Measurements from ENCODE around the gene FBXL19. TPM values are rescaled to one million over a fixed set of nuclear protein-coding genes. Genes with fewer than 3 reads are reported as not detected.
A peak's percentile ranks its signal among the peaks of the same experiment; 100 is the strongest.

FBXL19 gene
- total RNA-seq (15.6 and 19.4 TPM in 2 replicates), polyA plus RNA-seq (2.1 and 3.6 TPM in 2 replicates)

- peak; percentile 57 for DNase-seq (ENCODE audit: low spot score)
- peak within 1 kb of the TSS; percentile 26 for H2AFZ ChIP-seq
- peak within 1 kb of the TSS; percentile 71 for H3K4me3 ChIP-seq
- peaks cover 3% of the 10 kb centered on the region for H4K20me1 ChIP-seq (ENCODE audit: insufficient read depth, poor library complexity, severe bottlenecking)
- H3K4me1 ChIP-seq (ENCODE audit: insufficient read depth), result peaks cover 5% of the 10 kb centered on the region
- TF ChIP-seq CTCF (IDR thresholded peaks at IDR 0.05; ENCODE audit: poor library complexity) (no peak), EZH2 (IDR thresholded peaks at IDR 0.05; ENCODE audit: borderline replicate concordance) (no peak), EZH2phosphoT487 (IDR thresholded peaks at IDR 0.05; ENCODE audit: low read depth, severe bottlenecking, unreplicated experiment) (no peak)
- no CpG with 5 or more reads among the region's 31 CpGs for WGBS (ENCODE audit: low lambda C conversion rate, missing lambda C conversion rate)
- no peaks in the 10 kb centered on the region for H3K27me3 ChIP-seq
- H3K9me2 ChIP-seq (replicated peaks; ENCODE audit: insufficient read depth), result no peaks in the 10 kb centered on the region
- H3K36me3 ChIP-seq (replicated peaks; ENCODE audit: insufficient read depth, low read depth), result no peaks in the 10 kb centered on the region
- H3K9me3 ChIP-seq (ENCODE audit: low read depth), result no peaks in the 10 kb centered on the region
- H3K79me2 ChIP-seq, result peaks cover 20% of the 10 kb centered on the region
- H3K4me2 ChIP-seq, result peak within 1 kb of the TSS; percentile 93
- peak within 1 kb of the TSS; percentile 91 for H3K27ac ChIP-seq
Observed at GRCh38 chr16:30923554-30924075, at the start of gene FBXL19. TSS of gene FBXL19 (plus strand) at chr16:30923572. CDS start at chr16:30925755, 2,183 bp downstream.

GRCh38 chr16:30874244-30874820, 49.0 kb upstream of the FBXL19 start:
- H3K4me3 ChIP-seq, result peak overlapping the region; percentile 82
- no peaks in the 10 kb centered on the region for H3K9me3 ChIP-seq (ENCODE audit: low read depth)
- 23% methylated on average over 23 of the region's 23 CpGs for WGBS (ENCODE audit: low lambda C conversion rate, missing lambda C conversion rate)
- TF ChIP-seq EZH2 (IDR thresholded peaks at IDR 0.05; ENCODE audit: borderline replicate concordance) (no peak), EZH2phosphoT487 (IDR thresholded peaks at IDR 0.05; ENCODE audit: low read depth, severe bottlenecking, unreplicated experiment) (no peak), CTCF (IDR thresholded peaks at IDR 0.05; ENCODE audit: poor library complexity) (no peak)
- H3K4me1 ChIP-seq (ENCODE audit: insufficient read depth), result peaks cover 14% of the 10 kb centered on the region
- peaks cover 39% of the 10 kb centered on the region for H3K79me2 ChIP-seq
- H3K27ac ChIP-seq, result peak overlapping the region; percentile 98
- H3K9me2 ChIP-seq (replicated peaks; ENCODE audit: insufficient read depth), result no peaks in the 10 kb centered on the region
- no peaks in the 10 kb centered on the region for H3K27me3 ChIP-seq
- no peaks in the 10 kb centered on the region for H4K20me1 ChIP-seq (ENCODE audit: insufficient read depth, poor library complexity, severe bottlenecking)
- H3K36me3 ChIP-seq (replicated peaks; ENCODE audit: insufficient read depth, low read depth), result no peaks in the 10 kb centered on the region
- peak overlapping the region; percentile 78 for H3K4me2 ChIP-seq
- peak overlapping the region; percentile 69 for H2AFZ ChIP-seq
- peak; percentile 19 for DNase-seq (ENCODE audit: low spot score)

GRCh38 chr16:30874821-30875717, 48.3 kb upstream of the FBXL19 start:
- Histone ChIP-seq H4K20me1 (ENCODE audit: insufficient read depth, poor library complexity, severe bottlenecking) (no peaks in the 10 kb centered on the region), H3K27me3 (no peaks in the 10 kb centered on the region), H3K4me2 (peak overlapping the region; percentile 78), H3K4me3 (peak overlapping the region; percentile 82), H3K4me1 (ENCODE audit: insufficient read depth) (peaks cover 14% of the 10 kb centered on the region), H3K27ac (peak overlapping the region; percentile 98), H3K9me3 (ENCODE audit: low read depth) (no peaks in the 10 kb centered on the region), H3K36me3 (replicated peaks; ENCODE audit: insufficient read depth, low read depth) (no peaks in the 10 kb centered on the region), H3K9me2 (replicated peaks; ENCODE audit: insufficient read depth) (no peaks in the 10 kb centered on the region), H2AFZ (peak overlapping the region; percentile 69), H3K79me2 (peaks cover 41% of the 10 kb centered on the region)
- under 1% methylated on average over 81 of the region's 85 CpGs for WGBS (ENCODE audit: low lambda C conversion rate, missing lambda C conversion rate)
- TF ChIP-seq CTCF (IDR thresholded peaks at IDR 0.05; ENCODE audit: poor library complexity) (no peak), EZH2 (IDR thresholded peaks at IDR 0.05; ENCODE audit: borderline replicate concordance) (no peak), EZH2phosphoT487 (IDR thresholded peaks at IDR 0.05; ENCODE audit: low read depth, severe bottlenecking, unreplicated experiment) (no peak)
- DNase-seq (ENCODE audit: low spot score), result peak; percentile 95

Measured in hepatocyte (in vitro differentiated cells).